ENCODE results near the gene HDC.

DNA sequence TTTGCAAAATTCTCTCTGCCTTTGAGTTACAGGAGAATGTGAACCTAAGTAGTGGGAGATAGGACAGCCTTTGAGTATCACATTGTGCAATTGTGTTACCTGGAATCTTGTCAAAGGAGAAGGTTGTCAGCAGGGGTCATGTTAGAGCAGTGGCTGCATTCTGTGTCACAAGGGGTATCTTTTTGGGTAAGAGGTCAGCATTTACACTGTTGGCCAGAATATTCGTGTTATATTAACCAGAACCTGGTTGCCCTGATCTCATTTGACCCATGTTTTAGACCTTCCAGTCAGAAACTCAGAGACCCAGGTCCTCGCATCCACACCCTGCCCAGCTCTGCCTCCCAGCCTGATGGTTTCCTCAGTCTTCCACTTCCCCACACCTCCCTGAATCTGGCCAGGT lies 27.3 kb downstream of the HDC start:
- TF ChIP-seq, protein P1, sequence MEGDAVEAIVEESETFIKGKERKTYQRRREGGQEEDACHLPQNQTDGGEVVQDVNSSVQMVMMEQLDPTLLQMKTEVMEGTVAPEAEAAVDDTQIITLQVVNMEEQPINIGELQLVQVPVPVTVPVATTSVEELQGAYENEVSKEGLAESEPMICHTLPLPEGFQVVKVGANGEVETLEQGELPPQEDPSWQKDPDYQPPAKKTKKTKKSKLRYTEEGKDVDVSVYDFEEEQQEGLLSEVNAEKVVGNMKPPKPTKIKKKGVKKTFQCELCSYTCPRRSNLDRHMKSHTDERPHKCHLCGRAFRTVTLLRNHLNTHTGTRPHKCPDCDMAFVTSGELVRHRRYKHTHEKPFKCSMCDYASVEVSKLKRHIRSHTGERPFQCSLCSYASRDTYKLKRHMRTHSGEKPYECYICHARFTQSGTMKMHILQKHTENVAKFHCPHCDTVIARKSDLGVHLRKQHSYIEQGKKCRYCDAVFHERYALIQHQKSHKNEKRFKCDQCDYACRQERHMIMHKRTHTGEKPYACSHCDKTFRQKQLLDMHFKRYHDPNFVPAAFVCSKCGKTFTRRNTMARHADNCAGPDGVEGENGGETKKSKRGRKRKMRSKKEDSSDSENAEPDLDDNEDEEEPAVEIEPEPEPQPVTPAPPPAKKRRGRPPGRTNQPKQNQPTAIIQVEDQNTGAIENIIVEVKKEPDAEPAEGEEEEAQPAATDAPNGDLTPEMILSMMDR (IDR thresholded peaks at IDR 0.05; ENCODE audit: low read length): no peak
- TF ChIP-seq EZH2 (optimal IDR thresholded peaks at IDR 0.05; ENCODE audit: low read depth, low read length) (no peak), EZH2phosphoT487 (IDR thresholded peaks at IDR 0.05; ENCODE audit: low read length) (no peak)

Data from MM.1S (cell line).